GM12874 (cell line): ENCODE data around the gene TMEFF2.

Source experiments
- CTCF ChIP-seq: IDR thresholded peaks from 2 replicates; pipeline ENCODE4 v1.5.1; 2011; ENCODE audit warnings: low read depth, mild to moderate bottlenecking, control low read depth, low read length, moderate library complexity; ENCODE audit not compliant: insufficient read depth

Gene TMEFF2

GRCh38 chr2:192025637-192026036, 169.1 kb downstream of the TMEFF2 start:
- no peak for TF ChIP-seq CTCF

GRCh38 chr2:192023006-192023405, 171.7 kb downstream of the TMEFF2 start:
- no peak for TF ChIP-seq CTCF

GRCh38 chr2:192017844-192018243, 176.9 kb downstream of the TMEFF2 start:
- TF ChIP-seq CTCF, result no peak

GRCh38 chr2:192016265-192016664, 178.5 kb downstream of the TMEFF2 start:
- TF ChIP-seq CTCF, result no peak

- TF ChIP-seq CTCF, result no peak
Observed at GRCh38 chr2:192013211-192013610, 181.5 kb downstream of the TMEFF2 start.

- no peak for TF ChIP-seq CTCF
Observed at GRCh38 chr2:192011196-192011595, 183.5 kb downstream of the TMEFF2 start.

- no peak for TF ChIP-seq CTCF
Observed at GRCh38 chr2:192010073-192010472, 184.7 kb downstream of the TMEFF2 start.
